ENCODE results near the gene ABCC5. TPM values are rescaled to one million over a fixed set of nuclear protein-coding genes. Genes with fewer than 3 reads are reported as not detected.

Gene ABCC5
- total RNA-seq, 1 donor from 2014 or later, result 39.0 TPM

GRCh38 chr3:183941216-183941615 is 76.5 kb downstream of the ABCC5 start:
- no peak overlapping the region for H3K27ac Mint-ChIP-seq (ENCODE audit: unreplicated experiment)
- no peak for TF ChIP-seq CTCF (IDR thresholded peaks at IDR 0.05)
- H3K27me3 Mint-ChIP-seq (ENCODE audit: unreplicated experiment), result no peaks in the 10 kb centered on the region
- H3K36me3 Mint-ChIP-seq (ENCODE audit: unreplicated experiment), result peaks cover 43% of the 10 kb centered on the region
- H3K9me3 Mint-ChIP-seq (ENCODE audit: unreplicated experiment), result no peaks in the 10 kb centered on the region
- no peak overlapping the region for H3K4me3 Mint-ChIP-seq (ENCODE audit: unreplicated experiment)
- no peak for DNase-seq (ENCODE audit: extremely low spot score, unreplicated experiment)
- no peaks in the 10 kb centered on the region for H3K4me1 Mint-ChIP-seq (ENCODE audit: unreplicated experiment)

DNA sequence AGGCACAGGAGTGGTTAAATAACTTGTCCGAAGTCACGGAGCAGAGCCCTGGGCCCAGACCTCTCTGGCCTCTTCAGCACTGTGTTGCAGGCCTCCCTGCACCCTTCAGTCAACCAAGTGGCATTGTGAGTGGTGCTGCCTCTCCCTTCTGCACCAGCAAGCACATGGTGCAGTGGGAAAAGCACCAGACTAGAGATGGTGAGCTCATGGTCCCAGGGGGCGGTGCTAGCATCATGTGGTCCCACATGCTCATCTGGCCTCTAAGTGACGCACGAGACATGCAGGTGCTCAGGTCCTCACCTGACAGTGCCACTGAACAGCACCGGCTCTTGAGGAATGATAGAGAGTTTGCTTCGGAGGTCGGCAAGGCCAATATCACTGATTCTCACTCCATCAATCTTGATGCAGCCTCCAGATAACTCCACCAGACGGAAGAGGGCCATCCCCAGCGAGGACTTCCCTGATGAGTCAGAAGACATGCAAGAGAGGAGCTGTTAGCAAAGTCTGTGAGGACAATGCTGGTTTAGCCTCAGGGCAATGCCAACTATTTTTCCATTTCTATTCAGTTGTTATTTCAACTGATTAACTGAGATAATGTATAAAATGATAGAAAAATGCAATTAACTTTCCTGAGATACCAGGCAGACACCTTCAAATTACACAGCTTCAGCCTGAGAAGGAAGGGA is 79.9 kb downstream of the ABCC5 start:
- Mint-ChIP-seq H3K4me1 (ENCODE audit: unreplicated experiment) (peaks cover 1% of the 10 kb centered on the region), H3K9me3 (ENCODE audit: unreplicated experiment) (no peaks in the 10 kb centered on the region), H3K4me3 (ENCODE audit: unreplicated experiment) (no peak overlapping the region), H3K27ac (ENCODE audit: unreplicated experiment) (no peak overlapping the region), H3K36me3 (ENCODE audit: unreplicated experiment) (peaks cover 31% of the 10 kb centered on the region), H3K27me3 (ENCODE audit: unreplicated experiment) (no peaks in the 10 kb centered on the region)
- DNase-seq (ENCODE audit: extremely low spot score, unreplicated experiment), result no peak
- TF ChIP-seq CTCF (IDR thresholded peaks at IDR 0.05), result no peak

DNA sequence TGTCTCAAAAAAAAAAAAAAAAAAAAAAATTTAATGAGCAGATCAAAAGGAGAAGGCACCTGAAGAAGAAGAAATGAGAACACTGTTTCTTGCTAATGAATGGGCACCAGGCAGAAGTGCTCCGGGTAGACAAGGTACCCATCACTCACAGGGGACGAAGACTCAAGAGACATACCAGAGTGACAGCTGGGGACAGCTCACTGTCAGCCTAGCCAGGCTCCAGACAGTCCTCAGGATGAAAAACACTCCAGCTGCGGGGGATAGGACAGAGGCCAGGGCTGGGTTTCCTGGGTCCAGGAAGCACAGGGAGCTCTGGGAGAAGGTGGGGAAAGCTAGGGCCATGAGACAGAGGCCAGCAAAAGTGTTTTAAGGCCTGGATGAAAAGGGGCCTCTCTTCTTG is 84.5 kb downstream of the ABCC5 start:
- no peaks in the 10 kb centered on the region for H3K9me3 Mint-ChIP-seq (ENCODE audit: unreplicated experiment)
- DNase-seq (ENCODE audit: extremely low spot score, unreplicated experiment), result no peak
- peaks cover 33% of the 10 kb centered on the region for H3K36me3 Mint-ChIP-seq (ENCODE audit: unreplicated experiment)
- H3K4me1 Mint-ChIP-seq (ENCODE audit: unreplicated experiment), result peaks cover 1% of the 10 kb centered on the region
- no peaks in the 10 kb centered on the region for H3K27me3 Mint-ChIP-seq (ENCODE audit: unreplicated experiment)
- TF ChIP-seq CTCF (IDR thresholded peaks at IDR 0.05), result no peak
- no peak overlapping the region for H3K27ac Mint-ChIP-seq (ENCODE audit: unreplicated experiment)
- no peak overlapping the region for H3K4me3 Mint-ChIP-seq (ENCODE audit: unreplicated experiment)

GRCh38 chr3:183931881-183932280 is 85.8 kb downstream of the ABCC5 start:
- Mint-ChIP-seq H3K27me3 (ENCODE audit: unreplicated experiment) (no peaks in the 10 kb centered on the region), H3K4me1 (ENCODE audit: unreplicated experiment) (peaks cover 1% of the 10 kb centered on the region), H3K36me3 (ENCODE audit: unreplicated experiment) (peaks cover 32% of the 10 kb centered on the region), H3K27ac (ENCODE audit: unreplicated experiment) (no peak overlapping the region), H3K4me3 (ENCODE audit: unreplicated experiment) (no peak overlapping the region), H3K9me3 (ENCODE audit: unreplicated experiment) (no peaks in the 10 kb centered on the region)
- TF ChIP-seq CTCF (IDR thresholded peaks at IDR 0.05), result no peak
- DNase-seq (ENCODE audit: extremely low spot score, unreplicated experiment), result no peak

DNA sequence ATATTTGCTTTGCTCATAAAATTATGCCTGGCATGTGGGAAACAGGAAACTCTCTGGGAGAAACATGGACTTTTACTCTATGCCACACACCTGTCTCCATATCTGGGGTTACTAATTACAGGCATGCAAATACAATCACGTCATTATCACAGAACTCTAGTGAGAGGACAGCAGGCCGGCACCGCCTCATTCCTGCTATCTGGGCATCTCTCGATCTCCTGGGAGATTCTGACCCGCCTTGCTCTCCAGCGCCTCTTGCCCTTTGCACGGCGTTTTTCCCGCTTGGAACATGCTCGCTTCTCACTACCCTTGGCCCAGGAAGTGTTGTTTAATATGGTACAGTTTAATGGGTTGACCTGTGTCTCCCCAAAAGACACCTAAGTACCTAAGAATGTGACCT is 87.6 kb downstream of the ABCC5 start:
- no peak overlapping the region for H3K27ac Mint-ChIP-seq (ENCODE audit: unreplicated experiment)
- no peak for TF ChIP-seq CTCF (IDR thresholded peaks at IDR 0.05)

More for the DNA sequence above, 87.6 kb downstream of the ABCC5 start:
- DNase-seq (ENCODE audit: extremely low spot score, unreplicated experiment), result no peak
- Mint-ChIP-seq H3K36me3 (ENCODE audit: unreplicated experiment) (peaks cover 28% of the 10 kb centered on the region), H3K4me1 (ENCODE audit: unreplicated experiment) (no peaks in the 10 kb centered on the region), H3K4me3 (ENCODE audit: unreplicated experiment) (no peak overlapping the region), H3K9me3 (ENCODE audit: unreplicated experiment) (no peaks in the 10 kb centered on the region), H3K27me3 (ENCODE audit: unreplicated experiment) (no peaks in the 10 kb centered on the region)
